K562 (cell line): ENCODE results near the gene LRRC15. TPM values are rescaled to one million over a fixed set of nuclear protein-coding genes. Genes with fewer than 3 reads are reported as not detected.

Experiments used
- BCL6 ChIP-seq: fragments of 250-450 bp; sonication (Bioruptor Pico); IDR thresholded peaks from 2 replicates; pipeline ENCODE4 v1.4.0; 2020
- COPS2 ChIP-seq: fragments of 450-650 bp; conservative IDR thresholded peaks from 2 replicates; pipeline ENCODE4 v1.6.1; 2016; ENCODE audit warnings: mild to moderate bottlenecking, moderate library complexity
- HNRNPK ChIP-seq: fragments of 200-400 bp; formaldehyde crosslinking; IDR thresholded peaks from one replicate; pipeline ENCODE4 v1.6.1; 2018; ENCODE audit warnings: mild to moderate bottlenecking, low read depth, low read length; ENCODE audit not compliant: poor library complexity, severe bottlenecking
- TAF1 ChIP-seq: IDR thresholded peaks from 2 replicates; pipeline ENCODE4 v1.6.1; 2011; ENCODE audit warnings: mild to moderate bottlenecking, low read length, moderate library complexity; ENCODE audit not compliant: insufficient read depth, control insufficient read depth, severe bottlenecking; ENCODE audit errors: extremely low read depth
- ZNF124 ChIP-seq: sonication (generic); formaldehyde crosslinking; IDR thresholded peaks from 2 replicates; pipeline ENCODE4 v1.8.1; 2022; ENCODE audit warnings: missing genetic modification reagents
- ZNF407 ChIP-seq: fragments of 450-650 bp; IDR thresholded peaks from 2 replicates; pipeline ENCODE4 v1.6.1; 2016; ENCODE audit warnings: low read depth
- ZNF584 ChIP-seq: fragments of 200-800 bp; sonication (Bioruptor generic); IDR thresholded peaks from 2 replicates; pipeline ENCODE4 v1.6.1; 2016; ENCODE audit warnings: low read depth, mild to moderate bottlenecking, missing genetic modification characterization, missing compliant biosample characterization
- ZNF778 ChIP-seq: fragments of 450-650 bp; formaldehyde crosslinking; IDR thresholded peaks from 2 replicates; pipeline ENCODE4 v1.4.0; 2020; ENCODE audit warnings: mild to moderate bottlenecking, moderate library complexity
- polyA plus RNA-seq, 8 experiments: library from polyadenylated mRNA; depleted of rRNA in 4 of 8; stranded (reverse) in 5 of 8; unstranded in 3 of 8; fragments of >200 nt; fragmentation: Nextera tagmentation in 2 of 8; fragmentation: Illumina TruSeq in 1 of 8; extraction: Ambion mirVana in 2 of 8; extraction: Trizol in 1 of 8; gene quantifications; 2 replicates each; pipeline versions ENCODE4 v1.2.1 to v1.2.3, GENCODE V29; 2011 to 2014; ENCODE audit warnings: inconsistent platforms in 1 of 8, missing spikeins in 1 of 8
- total RNA-seq, 7 experiments: library from RNA; depleted of rRNA in 6 of 7; stranded (reverse); fragments of >200 nt in 6 of 7; fragmentation: Illumina TruSeq in 2 of 7; extraction: Trizol in 2 of 7; gene quantifications; 2 replicates each; pipeline versions ENCODE4 v1.2.1 to v1.2.3, GENCODE V29; 2011 to 2021; ENCODE audit warnings: low replicate concordance in 1 of 7
- TF ChIP-seq, protein P1 (sequence below): fragments of 450-650 bp; IDR thresholded peaks from one replicate; pipeline ENCODE4 v1.6.1; 2018; ENCODE audit warnings: mild to moderate bottlenecking, moderate library complexity; ENCODE audit not compliant: partially characterized antibody
- TF ChIP-seq, protein P2 (sequence below), 3 experiments: fragments of 200-800 bp in 1 of 3; sonication (Bioruptor generic) in 1 of 3; sonication (generic) in 1 of 3; formaldehyde crosslinking in 1 of 3; IDR thresholded peaks; 2 replicates each; pipeline versions ENCODE4 v1.6.1 to v1.8.0; 2016 to 2022; ENCODE audit warnings: mild to moderate bottlenecking in 2 of 3, missing compliant biosample characterization in 2 of 3, missing genetic modification characterization in 2 of 3, missing genetic modification reagents in 1 of 3
- TF ChIP-seq, protein P3 (sequence below): IDR thresholded peaks from 2 replicates; pipeline ENCODE4 v1.6.1; 2011; ENCODE audit not compliant: insufficient read length; ENCODE audit errors: extremely low read depth
- TF ChIP-seq, protein P4 (sequence below): fragments of 450-650 bp; formaldehyde crosslinking; IDR thresholded peaks from 2 replicates; pipeline ENCODE4 v1.4.0; 2022; ENCODE audit warnings: missing genetic modification characterization

The LRRC15 gene
- total and polyA plus RNA-seq, 9 of the 15 experiments (the other 6 are each of a cell fraction or from before 2014, with no cell fraction given): not detected

- TF ChIP-seq, protein P1, sequence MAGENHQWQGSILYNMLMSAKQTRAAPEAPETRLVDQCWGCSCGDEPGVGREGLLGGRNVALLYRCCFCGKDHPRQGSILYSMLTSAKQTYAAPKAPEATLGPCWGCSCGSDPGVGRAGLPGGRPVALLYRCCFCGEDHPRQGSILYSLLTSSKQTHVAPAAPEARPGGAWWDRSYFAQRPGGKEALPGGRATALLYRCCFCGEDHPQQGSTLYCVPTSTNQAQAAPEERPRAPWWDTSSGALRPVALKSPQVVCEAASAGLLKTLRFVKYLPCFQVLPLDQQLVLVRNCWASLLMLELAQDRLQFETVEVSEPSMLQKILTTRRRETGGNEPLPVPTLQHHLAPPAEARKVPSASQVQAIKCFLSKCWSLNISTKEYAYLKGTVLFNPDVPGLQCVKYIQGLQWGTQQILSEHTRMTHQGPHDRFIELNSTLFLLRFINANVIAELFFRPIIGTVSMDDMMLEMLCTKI: no peak
- TF ChIP-seq ZNF778 (CRISPR knock-in tag) (no peak), ZNF407 (no peak), ZNF124 (CRISPR knock-in tag) (no peak), COPS2 (no peak), TAF1 (no peak), HNRNPK (no peak), ZNF584 (CRISPR knock-in tag) (no peak), BCL6 (CRISPR knock-in tag) (no peak)
- TF ChIP-seq, protein P2, sequence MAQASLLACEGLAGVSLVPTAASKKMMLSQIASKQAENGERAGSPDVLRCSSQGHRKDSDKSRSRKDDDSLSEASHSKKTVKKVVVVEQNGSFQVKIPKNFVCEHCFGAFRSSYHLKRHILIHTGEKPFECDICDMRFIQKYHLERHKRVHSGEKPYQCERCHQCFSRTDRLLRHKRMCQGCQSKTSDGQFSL (CRISPR knock-in tag; IDR thresholded peaks at IDR 0.05): no peak; the same call in 1 of the 2 replicates
- TF ChIP-seq, protein P2 (tag; IDR thresholded peaks at IDR 0.05): no peak
- TF ChIP-seq, protein P3, sequence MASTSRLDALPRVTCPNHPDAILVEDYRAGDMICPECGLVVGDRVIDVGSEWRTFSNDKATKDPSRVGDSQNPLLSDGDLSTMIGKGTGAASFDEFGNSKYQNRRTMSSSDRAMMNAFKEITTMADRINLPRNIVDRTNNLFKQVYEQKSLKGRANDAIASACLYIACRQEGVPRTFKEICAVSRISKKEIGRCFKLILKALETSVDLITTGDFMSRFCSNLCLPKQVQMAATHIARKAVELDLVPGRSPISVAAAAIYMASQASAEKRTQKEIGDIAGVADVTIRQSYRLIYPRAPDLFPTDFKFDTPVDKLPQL: no peak
- TF ChIP-seq, protein P4, sequence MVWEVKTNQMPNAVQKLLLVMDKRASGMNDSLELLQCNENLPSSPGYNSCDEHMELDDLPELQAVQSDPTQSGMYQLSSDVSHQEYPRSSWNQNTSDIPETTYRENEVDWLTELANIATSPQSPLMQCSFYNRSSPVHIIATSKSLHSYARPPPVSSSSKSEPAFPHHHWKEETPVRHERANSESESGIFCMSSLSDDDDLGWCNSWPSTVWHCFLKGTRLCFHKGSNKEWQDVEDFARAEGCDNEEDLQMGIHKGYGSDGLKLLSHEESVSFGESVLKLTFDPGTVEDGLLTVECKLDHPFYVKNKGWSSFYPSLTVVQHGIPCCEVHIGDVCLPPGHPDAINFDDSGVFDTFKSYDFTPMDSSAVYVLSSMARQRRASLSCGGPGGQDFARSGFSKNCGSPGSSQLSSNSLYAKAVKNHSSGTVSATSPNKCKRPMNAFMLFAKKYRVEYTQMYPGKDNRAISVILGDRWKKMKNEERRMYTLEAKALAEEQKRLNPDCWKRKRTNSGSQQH: no peak
Observed at GRCh38 chr3:194323785-194324735, 45.5 kb downstream of the LRRC15 start (continued).
